ENCODE measurements around the gene CHMP5. TPM values are rescaled to one million over a fixed set of nuclear protein-coding genes. Genes with fewer than 3 reads are reported as not detected.

CHMP5 gene
- total RNA-seq, 1 experiment from 2014 or later = 61.8 TPM

- TF ChIP-seq RAD21 (IDR thresholded peaks at IDR 0.05; ENCODE audit: low read depth) = no peak
- TF ChIP-seq FOSL1 (IDR thresholded peaks at IDR 0.05; ENCODE audit: low read depth) = no peak
Observed at GRCh38 chr9:33295571-33295970, 30.7 kb downstream of the CHMP5 start (continued).

- Histone ChIP-seq H3K79me2 (ENCODE audit: insufficient read depth, low read length) (peaks cover 92% of the 10 kb centered on the region), H3K4me1 (ENCODE audit: control insufficient read depth in 1 of 2, insufficient read depth in 2 of 2, low read length in 2 of 2) (no peaks in the 10 kb centered on the region)
- no peak for DNase-seq (ENCODE audit: low read depth, low spot score)
Observed at GRCh38 chr9:33297432-33297831, 32.6 kb downstream of the CHMP5 start.

More at GRCh38 chr9:33297432-33297831, 32.6 kb downstream of the CHMP5 start:
- ChIA-PET POLR2A (no interaction called here), CTCF (interaction anchor here (1.1 kb wide), 1 partner anchor 11 kb away, joined by 4 read pairs; no protein-coding TSS in a partner anchor), RAD21 (ENCODE audit: low non-redundant PET in 1 of 2, low total read pairs in 2 of 2, uncharacterized antibody in 2 of 2, unreplicated experiment in 2 of 2) (no interaction called here)
- no peaks in the 10 kb centered on the region for H3K9me2 ChIP-seq (ENCODE audit: insufficient read depth)
- H3K27ac ChIP-seq (ENCODE audit: low read depth, low read length) = no peak overlapping the region
- BruUV-seq (replicated peaks) = no TSS peak
- no peaks in the 10 kb centered on the region for H4K20me1 ChIP-seq (ENCODE audit: insufficient read depth)
- intact Hi-C loops (cut with micrococcal nuclease) = no loop called here
- H3K4me3 ChIP-seq (replicated peaks in 1 of 2; ENCODE audit: low read depth in 1 of 2, low read length in 2 of 2) = no peak overlapping the region
- no peak overlapping the region for H3K9ac ChIP-seq (ENCODE audit: low read length)
- no peaks in the 10 kb centered on the region for H3K27me3 ChIP-seq (ENCODE audit: insufficient read depth, low read length)
- no peak for ATAC-seq
- TF ChIP-seq ELF1 (IDR thresholded peaks at IDR 0.05; ENCODE audit: borderline replicate concordance, low read depth) (no peak), CBX3 (IDR thresholded peaks at IDR 0.05; ENCODE audit: low read depth) (no peak), POLR2A (IDR thresholded peaks at IDR 0.05; ENCODE audit: borderline replicate concordance, extremely low read depth, insufficient read depth, insufficient read length) (no peak), EGR1 (IDR thresholded peaks at IDR 0.05; ENCODE audit: low read depth) (no peak), MAX (IDR thresholded peaks at IDR 0.05) (no peak), TCF7L2 (IDR thresholded peaks at IDR 0.05; ENCODE audit: borderline replicate concordance, extremely low read depth, insufficient read depth, insufficient read length) (no peak), SP1 (IDR thresholded peaks at IDR 0.05; ENCODE audit: low read depth) (no peak), ATF3 (IDR thresholded peaks at IDR 0.05) (no peak), FOSL1 (IDR thresholded peaks at IDR 0.05; ENCODE audit: low read depth) (no peak), SIN3A (IDR thresholded peaks at IDR 0.05; ENCODE audit: low read depth) (no peak), POLR2AphosphoS5 (IDR thresholded peaks at IDR 0.05; ENCODE audit: low read depth, low read length) (no peak), YY1 (IDR thresholded peaks at IDR 0.05; ENCODE audit: extremely low read depth, insufficient replicate concordance, low read depth, low read length) (no peak), JUND (IDR thresholded peaks at IDR 0.05) (no peak), ZFX (IDR thresholded peaks at IDR 0.05) (no peak), REST (IDR thresholded peaks at IDR 0.05; ENCODE audit: low read depth) (no peak), CTCF (IDR thresholded peaks at IDR 0.05 in 2 of 3, conservative IDR thresholded peaks at IDR 0.05 in 1 of 3; ENCODE audit: borderline replicate concordance in 1 of 3, insufficient read depth in 1 of 3, low read depth in 2 of 3, low read length in 2 of 3) (no peak), EZH2phosphoT487 (IDR thresholded peaks at IDR 0.05; ENCODE audit: borderline replicate concordance) (no peak), ZNF274 (IDR thresholded peaks at IDR 0.05; ENCODE audit: low read depth, low read length) (no peak)
- no peaks in the 10 kb centered on the region for H3K9me3 ChIP-seq (ENCODE audit: control insufficient read depth in 1 of 2, insufficient read depth in 1 of 2, low read depth in 1 of 2, low read length in 2 of 2)
- peaks cover 61 to 65% of the 10 kb centered on the region in 2 experiments; a peak in 3 of 4 replicates for H3K36me3 ChIP-seq (ENCODE audit: control insufficient read depth in 1 of 2, insufficient read depth in 2 of 2, low read length in 2 of 2)
- H2AFZ ChIP-seq (ENCODE audit: low read depth, low read length, poor library complexity, severe bottlenecking) = no peak overlapping the region
- no peak overlapping the region for H3K4me2 ChIP-seq (ENCODE audit: low read length)

Measured in HCT116 (cell line).